Measurements from ENCODE around the gene PPIP5K2.
"Not testable (repeated sequence)": the region's sequence is repeated elsewhere in the genome, so short reads cannot be mapped to it uniquely, and the experiment has no call there.

Gene PPIP5K2

DNA sequence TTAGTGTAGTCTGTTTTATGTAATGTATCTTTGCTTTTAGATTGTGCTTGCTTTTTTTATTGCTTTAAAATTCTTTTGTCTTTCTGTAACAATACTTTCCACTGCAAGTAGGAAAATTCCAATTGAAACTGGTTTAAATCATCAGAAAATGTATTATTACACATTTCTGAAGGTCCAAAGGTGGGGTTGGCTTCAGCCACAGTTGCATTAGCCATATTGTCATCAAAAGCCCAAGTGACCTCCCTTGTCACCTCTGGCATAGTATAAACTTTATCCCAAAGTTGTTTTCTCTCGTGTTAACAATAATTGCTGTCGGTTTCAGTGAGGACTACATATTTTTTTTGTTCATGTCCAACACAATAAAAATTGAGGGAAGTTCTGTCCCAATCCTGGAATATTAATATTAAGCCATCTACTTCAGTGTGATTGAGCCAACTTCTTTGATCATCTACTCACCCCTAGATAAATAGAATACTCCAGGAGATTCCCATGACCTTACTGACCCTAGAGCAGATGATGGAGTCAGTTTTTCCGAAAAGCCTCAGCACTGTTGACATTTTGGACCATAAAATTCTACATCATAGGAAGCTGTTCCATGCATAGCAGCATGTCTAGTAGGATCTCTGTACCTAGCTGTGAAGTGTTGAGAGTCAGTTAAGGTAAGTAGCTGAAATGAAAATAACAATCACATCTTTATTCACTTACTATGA lies 86.0 kb downstream of the PPIP5K2 start:
- in situ Hi-C loops (cut with MboI; ENCODE audit: low sequenced_read_pairs) = no loop called here

DNA sequence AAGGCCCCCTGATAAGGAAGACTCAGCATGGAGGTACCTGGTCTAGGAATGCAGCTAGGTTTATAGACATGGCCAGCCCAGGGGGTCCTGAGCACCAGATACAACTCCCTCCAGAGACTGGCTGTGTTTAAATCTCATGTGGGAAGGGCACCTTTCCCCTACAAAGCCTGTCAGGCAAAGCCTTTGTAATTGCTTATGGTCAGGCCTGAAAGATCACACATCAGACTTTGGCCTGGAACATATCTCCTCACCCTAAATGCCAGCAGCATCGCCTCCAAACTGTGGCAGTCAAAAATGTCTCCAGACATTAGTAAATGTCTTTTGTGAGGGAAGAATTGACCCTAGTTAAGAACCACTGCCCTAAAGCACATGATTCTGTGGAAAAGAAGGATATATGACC lies 86.9 kb downstream of the PPIP5K2 start:
- in situ Hi-C loops (cut with MboI; ENCODE audit: low sequenced_read_pairs) = no loop called here

DNA sequence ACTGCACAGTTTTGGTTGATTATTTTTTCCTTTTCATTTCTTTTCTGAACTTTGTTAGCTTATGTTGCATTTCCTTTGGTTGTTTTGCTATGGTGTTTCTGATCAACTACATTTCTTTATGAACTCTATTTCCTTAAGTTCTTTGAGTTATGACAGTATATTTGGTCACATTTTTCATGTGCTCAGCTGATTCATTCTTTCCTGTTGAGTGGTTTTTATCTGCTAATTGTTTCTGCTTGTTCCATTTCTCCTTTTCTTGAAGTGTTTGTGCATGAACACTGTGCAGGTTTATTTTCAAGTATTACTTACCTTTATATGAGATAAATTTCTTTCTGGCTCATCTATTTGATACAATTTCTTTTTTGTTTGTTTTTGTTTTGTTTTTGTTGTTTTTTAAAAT lies 87.6 kb downstream of the PPIP5K2 start:
- in situ Hi-C loops (cut with MboI; ENCODE audit: low sequenced_read_pairs) = no loop called here

DNA sequence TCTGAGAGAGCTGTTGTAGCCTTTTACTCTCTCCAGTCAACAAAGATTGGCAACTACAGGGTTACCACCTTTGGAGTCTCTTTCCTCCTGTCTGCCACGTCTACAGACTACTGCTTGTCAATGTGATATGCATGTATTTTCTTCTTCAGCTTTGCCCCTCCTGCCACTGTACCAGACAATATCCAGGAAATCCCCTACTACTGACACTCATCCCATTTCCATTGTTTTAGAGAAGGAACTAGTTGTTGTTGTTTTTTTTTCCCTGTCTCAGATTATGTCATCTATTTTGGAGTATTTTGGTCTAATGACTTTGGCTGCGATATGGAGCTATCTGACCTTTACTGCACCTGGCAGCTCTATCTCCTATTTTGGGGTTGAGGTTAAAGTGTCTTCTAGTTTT lies 88.4 kb downstream of the PPIP5K2 start:
- in situ Hi-C loops (cut with MboI; ENCODE audit: low sequenced_read_pairs) = no loop called here

DNA sequence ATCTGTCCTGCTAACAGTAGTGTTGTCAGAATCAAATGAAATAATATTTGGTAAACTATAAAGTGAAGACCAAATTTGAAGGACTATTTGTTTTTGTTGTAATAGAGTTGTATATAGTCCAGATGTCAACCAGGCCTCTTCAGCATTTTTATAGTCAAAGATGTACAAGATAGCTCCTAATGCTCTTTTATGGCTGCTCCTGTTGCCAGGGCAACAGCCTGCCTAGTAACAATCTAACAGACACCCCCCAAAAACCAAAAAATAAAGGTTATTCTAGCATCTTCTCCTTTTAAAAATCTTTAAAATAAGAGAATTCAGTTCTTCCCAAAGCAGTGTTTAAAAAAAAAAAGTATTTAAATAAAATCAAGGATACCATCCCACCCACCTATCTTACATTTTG lies 89.0 kb downstream of the PPIP5K2 start:
- in situ Hi-C loops (cut with MboI; ENCODE audit: low sequenced_read_pairs) = no loop called here

DNA sequence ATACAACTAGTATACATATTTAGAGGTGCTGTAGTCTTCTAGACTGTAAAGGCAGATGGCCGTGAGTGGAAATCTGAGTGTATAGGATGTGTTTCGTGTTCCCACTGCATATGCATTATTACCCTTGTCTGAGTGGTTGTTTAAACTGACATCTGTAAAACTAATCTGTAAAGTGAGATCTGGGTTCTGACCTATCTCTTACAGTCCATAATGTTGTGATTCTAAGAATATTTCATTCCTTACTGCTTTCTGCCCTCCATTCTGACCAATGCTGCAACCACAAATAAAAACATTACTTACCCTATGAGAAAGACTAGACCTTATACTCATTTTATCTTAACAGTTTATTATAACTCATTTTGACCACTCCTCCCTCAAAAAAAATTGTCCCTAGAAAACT lies 90.9 kb downstream of the PPIP5K2 start:
- in situ Hi-C loops (cut with MboI; ENCODE audit: low sequenced_read_pairs) = no loop called here

DNA sequence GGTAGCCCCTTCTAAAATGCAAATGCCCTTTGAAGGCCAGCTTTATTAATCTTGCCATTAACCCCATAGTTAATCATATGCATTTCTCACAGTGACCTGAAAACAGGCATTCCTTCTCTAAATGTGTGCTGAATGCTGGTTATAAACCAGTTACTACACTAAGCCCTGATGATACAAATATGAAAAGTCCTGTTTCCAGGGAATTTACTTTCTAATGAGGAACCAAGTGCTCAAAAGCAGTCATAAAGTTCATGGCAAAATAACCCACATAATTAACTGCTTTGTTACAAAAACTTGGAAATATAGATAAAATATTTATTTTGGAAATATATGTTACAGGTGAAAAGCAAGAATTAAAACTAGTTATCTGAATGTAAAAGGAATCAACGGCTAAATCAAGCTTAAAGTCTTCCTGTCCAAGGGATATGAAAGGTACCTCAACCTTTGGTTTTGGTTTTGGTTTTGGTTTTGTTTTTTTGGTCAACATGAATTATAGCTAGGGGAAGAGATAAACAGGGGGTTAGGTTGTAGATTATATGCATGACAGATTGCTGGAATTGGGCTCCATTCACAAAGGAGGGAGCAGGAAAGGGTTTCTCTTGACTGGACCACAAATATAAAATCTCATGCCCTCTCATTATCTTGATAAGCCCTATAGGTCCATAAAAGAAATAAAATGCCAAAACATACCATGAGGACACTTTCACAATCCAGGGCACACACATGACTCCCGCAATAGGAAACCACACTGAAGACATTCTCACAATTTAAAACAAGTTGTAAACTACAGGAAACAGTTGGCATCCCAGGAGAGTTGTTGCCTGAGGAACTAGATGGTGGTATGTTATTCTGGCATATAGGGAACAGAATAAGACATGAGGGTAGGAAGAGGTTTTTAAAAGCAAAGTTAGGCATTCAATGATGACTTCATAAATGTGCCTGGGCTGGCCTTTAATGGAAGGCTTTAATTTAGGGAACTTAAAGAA lies 91.8 kb downstream of the PPIP5K2 start:
- in situ Hi-C loops (cut with MboI; ENCODE audit: low sequenced_read_pairs) = no loop called here

DNA sequence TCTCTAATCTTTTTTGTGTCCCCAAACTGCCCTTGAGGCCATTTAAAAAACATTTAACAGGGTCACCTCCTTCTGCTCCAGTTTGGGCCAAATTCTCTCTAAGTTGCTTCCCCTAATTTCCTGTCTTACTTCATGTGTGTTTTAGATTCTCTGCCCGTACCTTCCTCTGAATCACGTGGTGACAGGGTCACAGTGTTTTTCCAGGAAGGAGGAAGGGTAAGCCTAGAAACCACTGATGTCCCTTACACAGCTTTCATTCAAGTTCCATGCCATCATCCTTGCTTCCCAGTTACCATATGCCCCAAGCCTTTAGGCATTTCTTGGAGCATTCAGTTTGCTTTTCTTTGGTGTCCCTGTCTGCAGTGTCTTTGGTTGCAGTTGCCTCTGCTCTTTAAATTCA lies 96.0 kb downstream of the PPIP5K2 start:
- in situ Hi-C loops (cut with MboI; ENCODE audit: low sequenced_read_pairs) = no loop called here

DNA sequence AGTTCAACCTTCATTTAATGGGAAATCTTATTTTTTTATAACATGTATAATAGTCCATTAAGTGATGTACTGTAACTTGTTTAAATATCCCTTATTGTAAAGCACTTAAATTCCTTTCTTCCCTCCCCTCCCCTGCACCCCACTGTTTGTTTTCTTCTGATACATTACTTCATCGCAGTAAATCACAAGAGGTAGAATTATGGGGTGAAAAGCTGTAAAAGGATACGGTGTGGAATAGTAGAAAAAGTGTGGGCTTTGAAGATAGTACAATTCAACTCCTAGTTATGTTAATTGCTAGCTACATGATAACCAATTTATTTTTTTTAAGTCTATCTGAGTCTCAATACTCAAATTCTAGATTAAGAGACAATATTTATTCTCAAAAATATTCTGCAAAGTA lies 96.6 kb downstream of the PPIP5K2 start:
- in situ Hi-C loops (cut with MboI; ENCODE audit: low sequenced_read_pairs) = no loop called here

DNA sequence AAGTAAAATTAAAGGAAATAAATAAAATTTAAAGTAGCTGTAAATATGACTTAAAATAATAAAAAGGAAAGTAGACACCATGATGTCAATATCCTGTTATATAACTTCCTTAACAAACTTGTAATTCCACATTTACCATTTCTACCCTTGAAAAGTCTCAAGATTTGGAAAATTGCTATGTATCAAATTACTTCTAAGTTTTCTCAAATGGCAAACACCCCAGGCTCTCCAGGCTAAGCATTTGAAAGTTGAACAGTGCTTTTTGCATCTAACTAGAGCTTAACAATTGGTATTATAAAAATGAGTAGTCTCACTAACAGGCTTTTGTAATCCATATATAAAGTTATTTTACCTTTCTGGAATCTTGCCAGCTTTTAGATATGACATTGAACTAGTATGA lies 97.0 kb downstream of the PPIP5K2 start:
- in situ Hi-C loops (cut with MboI; ENCODE audit: low sequenced_read_pairs) = no loop called here

DNA sequence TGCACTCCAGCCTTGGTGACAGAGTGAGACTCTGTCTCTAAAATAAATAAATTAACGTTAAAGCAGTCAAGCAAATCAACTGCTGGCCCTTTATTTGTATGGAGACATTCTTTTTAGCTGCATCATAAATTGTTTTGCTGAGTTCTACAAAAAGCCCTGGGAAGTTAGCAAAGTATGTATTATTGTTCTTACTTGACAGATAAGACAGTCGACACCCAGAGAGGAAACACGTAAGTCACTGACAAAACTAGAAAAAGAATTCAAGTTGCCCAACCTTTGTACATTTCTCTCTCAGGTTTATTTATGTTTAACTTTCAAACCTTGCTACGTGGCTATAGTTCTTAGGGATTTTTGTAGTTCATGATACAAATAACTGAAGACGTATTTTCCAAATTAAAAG lies 98.1 kb downstream of the PPIP5K2 start:
- in situ Hi-C loops (cut with MboI; ENCODE audit: low sequenced_read_pairs) = no loop called here

DNA sequence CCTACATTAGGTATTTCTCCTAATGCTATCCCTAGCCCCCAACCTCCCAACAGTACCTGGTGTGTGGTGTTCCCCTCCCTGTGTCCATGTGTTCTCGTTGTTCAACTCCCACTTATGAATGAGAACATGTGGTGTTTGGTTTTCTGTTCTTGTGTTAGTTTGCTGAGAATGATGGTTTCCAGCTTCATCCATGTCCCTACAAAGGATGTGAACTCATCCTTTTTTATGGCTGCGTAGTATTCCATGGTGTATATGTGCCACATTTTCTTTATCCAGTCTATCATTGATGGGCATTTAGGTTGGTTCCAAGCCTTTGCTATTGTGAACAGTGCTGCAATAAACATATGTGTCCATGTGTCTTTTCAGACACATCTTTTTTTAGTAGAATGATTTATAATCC lies 99.0 kb downstream of the PPIP5K2 start:
- in situ Hi-C loops (cut with MboI; ENCODE audit: low sequenced_read_pairs) = not testable (repeated sequence)

DNA sequence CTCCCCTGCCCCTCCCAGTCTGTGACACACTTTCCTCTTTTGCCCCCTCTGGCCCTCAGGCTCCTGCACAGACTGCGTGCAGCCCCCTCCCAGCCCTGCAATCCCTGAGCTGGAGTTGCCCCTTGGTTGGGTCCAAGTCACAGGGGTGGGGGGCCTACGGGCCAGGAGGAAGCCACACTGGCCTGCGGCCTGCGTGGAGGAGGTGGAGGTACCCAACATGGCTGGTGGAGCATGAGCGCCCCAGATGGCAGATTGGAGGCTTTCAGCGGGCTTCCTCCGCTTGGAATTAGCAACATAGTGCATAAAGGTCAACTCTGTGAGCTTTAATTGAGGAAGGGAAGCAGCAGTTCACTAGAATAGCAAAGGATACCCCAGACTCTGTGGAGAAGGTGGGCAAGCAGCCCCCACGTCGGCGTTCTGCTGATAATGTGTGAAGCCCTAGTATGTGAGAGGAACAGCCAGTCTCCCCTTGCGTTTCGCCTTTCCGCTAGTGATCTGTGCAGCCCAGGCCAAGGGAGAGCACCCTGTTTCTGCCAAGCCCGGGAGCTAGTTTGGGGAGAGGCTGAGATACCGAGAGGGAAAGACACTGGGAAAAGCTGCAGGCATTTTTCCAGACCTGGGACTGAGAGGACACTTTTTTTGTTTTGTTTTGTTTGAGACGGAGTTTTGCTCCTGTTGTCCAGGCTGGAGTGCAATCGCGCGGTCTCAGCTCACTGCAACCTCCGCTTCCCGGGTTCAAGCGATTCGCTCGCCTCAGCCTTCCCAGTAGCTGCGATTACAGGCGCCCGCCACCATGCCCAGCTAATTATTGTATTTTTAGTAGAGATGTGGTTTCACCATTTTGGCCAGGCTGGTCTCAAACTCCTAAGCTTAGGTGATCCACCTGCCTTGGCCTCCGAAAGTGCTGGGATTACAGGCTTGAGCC lies 103.2 kb downstream of the PPIP5K2 start:
- in situ Hi-C loops (cut with MboI; ENCODE audit: low sequenced_read_pairs) = no loop called here

DNA sequence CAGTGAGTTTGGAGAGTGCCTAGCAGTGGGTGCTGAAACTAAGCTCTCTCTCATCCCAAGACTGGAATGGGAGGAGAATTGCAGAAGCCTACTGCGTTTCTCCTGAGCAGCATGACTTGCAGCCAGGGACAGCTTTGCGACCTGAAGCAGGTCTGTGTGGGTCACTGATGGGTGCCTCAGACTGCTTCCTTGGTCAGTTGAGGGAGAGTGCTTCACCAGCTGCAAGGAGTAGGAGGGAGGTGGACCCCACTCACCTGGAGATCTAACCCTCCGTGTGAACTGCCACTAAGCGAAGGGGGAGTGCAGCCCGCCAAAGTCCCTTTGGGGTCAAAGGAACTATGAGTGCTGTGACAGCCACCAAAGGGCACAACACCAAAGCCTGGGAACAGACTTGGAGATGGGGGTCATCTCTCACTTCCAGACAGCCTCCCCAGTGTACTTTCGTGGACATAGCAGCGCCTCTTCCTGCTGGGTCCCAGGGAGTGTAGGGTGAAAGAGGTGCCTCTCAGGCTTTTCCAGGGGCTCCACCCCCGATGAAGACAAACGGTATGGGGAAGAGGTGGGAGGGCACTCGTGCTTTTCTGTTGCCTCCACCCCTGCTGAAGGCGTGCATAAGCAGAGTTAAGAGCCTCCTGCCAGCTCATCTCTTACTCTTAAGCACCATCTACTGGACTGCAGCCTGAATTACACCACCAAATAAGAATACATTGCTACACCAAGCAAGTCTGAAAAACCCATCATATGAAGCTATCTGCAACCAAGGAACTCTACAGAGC lies 104.2 kb downstream of the PPIP5K2 start:
- in situ Hi-C loops (cut with MboI; ENCODE audit: low sequenced_read_pairs) = no loop called here

DNA sequence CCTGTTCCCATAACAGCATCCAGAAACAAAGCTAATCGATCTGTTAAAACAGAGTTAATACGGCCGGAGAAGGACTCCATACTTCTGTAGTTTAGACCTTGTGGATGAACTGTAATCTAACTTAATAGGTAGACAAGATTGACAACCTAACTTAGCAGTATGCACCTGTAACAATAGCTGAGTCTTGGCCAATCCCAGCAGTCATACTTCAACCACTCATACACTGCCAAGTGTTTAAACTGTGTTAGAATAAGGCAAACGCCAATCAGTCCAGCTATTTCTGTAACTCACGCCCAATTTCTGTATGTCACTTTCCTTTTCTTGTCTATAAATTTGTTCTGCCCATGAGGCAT lies 104.8 kb downstream of the PPIP5K2 start:
- in situ Hi-C loops (cut with MboI; ENCODE audit: low sequenced_read_pairs) = no loop called here

DNA sequence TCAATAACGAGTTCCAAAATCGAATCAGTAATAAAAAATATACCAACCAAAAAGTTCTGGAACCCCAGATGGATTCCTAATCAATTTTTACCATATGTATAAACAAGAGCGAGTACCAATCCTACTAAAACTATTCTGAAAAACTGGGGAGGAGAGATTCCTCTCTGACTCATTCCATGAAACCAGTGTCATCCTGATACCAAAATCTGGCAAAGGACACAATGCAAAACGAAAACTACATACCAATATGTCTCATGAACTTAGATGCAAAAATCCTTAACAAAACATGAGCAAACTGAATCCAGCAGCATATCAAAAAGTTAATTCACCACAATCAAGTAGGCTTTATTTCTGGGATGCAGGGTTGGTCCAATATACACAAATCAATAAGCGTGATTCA lies 108.0 kb downstream of the PPIP5K2 start:
- in situ Hi-C loops (cut with MboI; ENCODE audit: low sequenced_read_pairs) = no loop called here

DNA sequence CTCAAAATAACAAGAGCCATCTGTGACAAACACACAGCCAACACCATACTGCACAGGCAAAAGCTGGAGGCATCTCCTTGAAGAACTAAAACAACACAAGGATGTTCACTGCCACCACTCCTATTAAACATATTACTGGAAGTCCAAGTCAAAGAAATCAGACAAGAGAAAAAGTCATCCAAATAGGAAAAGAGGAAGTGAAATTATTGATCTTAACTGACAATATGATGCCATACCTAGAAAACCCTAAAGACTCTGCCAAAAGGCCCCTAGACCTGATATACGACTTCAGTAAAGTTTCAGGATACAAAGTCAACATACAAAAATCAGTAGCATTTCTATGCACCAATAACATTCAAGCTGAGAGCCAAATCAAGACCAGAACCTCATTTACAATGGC lies 108.5 kb downstream of the PPIP5K2 start:
- in situ Hi-C loops (cut with MboI; ENCODE audit: low sequenced_read_pairs) = no loop called here

DNA sequence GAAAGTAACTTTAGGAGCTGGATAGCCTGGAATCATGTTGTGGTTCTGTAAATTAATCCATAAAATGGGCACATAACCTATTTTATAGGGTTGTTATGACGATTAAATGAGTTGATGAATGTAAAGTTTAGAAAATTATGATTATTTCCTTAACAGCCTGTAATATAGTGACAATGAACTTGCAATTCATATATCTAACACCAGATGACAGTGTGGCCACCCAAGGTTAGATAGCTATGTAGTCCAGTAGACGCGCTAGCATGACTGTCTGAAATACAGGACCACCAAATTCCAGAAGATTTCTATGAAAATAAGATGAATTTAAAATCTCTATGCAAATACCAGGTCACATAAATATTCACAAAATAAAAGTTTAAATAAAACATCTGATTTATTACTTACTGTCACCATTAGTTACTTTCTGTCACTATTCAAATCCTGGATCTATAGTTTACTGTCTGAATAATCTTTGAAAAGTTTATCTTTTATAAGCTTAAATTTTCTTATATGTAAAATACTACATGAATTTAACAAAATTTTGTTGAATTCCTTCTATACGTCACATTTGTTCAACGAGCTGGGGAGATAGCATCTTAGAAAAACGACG lies 112.4 kb downstream of the PPIP5K2 start:
- in situ Hi-C loops (cut with MboI; ENCODE audit: low sequenced_read_pairs) = no loop called here

DNA sequence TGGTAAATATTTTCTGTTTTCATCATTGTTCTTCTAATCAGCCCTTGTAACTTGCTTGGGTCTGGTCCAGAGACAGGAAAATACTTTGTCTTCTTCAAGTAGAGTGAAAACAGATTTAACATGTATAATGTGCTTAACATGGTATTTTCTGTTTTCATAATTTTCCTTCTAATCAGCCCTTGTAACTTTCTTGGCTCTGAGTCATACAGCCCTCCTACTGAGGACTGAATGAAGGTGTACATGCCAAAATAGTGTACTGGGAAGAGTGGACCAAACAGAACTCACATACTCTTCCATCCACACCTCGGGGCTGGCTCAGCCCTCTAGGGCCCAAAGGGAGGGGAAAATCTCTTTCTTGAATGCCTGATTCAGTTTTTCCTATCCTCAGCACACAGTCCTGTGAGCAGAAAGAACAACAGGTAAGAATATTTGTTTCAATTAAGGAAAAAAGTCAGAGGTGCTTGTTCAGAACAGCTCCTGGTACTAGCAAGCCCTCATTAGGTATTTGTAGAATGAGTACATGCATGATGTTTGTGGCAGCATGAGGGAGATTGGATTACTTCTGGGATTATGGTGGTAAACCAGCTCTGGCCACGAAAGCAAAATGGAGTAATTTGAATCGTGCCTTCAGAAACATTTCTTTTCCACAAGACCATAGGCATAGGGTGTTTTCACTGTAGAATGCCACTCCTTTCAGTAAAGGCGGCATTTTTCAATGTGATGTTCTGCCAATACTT lies 114.3 kb downstream of the PPIP5K2 start:
- in situ Hi-C loops (cut with MboI; ENCODE audit: low sequenced_read_pairs) = no loop called here
